Gastroesophageal sphincter (tissue), 3 donors: ENCODE data around the gene DNAH17.

ENCODE experiments used
- CTCF ChIP-seq, 4 experiments: fragments of 200-600 bp in 2 of 4; fragments of 450-650 bp in 2 of 4; sonication (generic) in 1 of 4; IDR thresholded peaks; one replicate each; pipeline ENCODE4 v1.5.1; 2017 to 2019; ENCODE audit warnings: antibody characterized with exemption in 4 of 4, mild to moderate bottlenecking in 2 of 4, moderate library complexity in 2 of 4
- EP300 ChIP-seq: sonication (generic); formaldehyde crosslinking; IDR thresholded peaks from one replicate; pipeline ENCODE4 v1.6.1; 2017; ENCODE audit warnings: antibody characterized with exemption, mild to moderate bottlenecking
- POLR2A ChIP-seq, 2 donors: fragments of 450-650 bp; IDR thresholded peaks; one replicate each; pipeline ENCODE4 v1.6.1; 2017; ENCODE audit warnings: antibody characterized with exemption in 2 of 2, mild to moderate bottlenecking in 2 of 2, moderate library complexity in 1 of 2
- POLR2AphosphoS5 ChIP-seq: sonication (generic); formaldehyde crosslinking; IDR thresholded peaks from one replicate; pipeline ENCODE4 v1.6.1; 2017; ENCODE audit warnings: antibody characterized with exemption

- TF ChIP-seq CTCF (IDR thresholded peaks at IDR 0.05) (no peak), POLR2AphosphoS5 (no peak), POLR2A (IDR thresholded peaks at IDR 0.05) (no peak), EP300 (no peak)
Observed at GRCh38 chr17:78528541-78528940, 48.7 kb downstream of the DNAH17 start.
